Melanocyte of skin (primary cell): ENCODE results near the gene WASHC2C. TPM values are rescaled to one million over a fixed set of nuclear protein-coding genes. Genes with fewer than 3 reads are reported as not detected.

Experiments
- small RNA-seq, 2 donors: library from RNA; depleted of rRNA; stranded (forward); fragments of <200 nt; gene quantifications; one replicate each; pipeline ENCODE3, GENCODE V24; 2012
- total RNA-seq, 2 donors: library from RNA; depleted of rRNA; stranded (reverse); fragments of >200 nt; gene quantifications; 2 replicates each; pipeline ENCODE4 v1.2.3, GENCODE V29; 2012

Gene WASHC2C, protein sequence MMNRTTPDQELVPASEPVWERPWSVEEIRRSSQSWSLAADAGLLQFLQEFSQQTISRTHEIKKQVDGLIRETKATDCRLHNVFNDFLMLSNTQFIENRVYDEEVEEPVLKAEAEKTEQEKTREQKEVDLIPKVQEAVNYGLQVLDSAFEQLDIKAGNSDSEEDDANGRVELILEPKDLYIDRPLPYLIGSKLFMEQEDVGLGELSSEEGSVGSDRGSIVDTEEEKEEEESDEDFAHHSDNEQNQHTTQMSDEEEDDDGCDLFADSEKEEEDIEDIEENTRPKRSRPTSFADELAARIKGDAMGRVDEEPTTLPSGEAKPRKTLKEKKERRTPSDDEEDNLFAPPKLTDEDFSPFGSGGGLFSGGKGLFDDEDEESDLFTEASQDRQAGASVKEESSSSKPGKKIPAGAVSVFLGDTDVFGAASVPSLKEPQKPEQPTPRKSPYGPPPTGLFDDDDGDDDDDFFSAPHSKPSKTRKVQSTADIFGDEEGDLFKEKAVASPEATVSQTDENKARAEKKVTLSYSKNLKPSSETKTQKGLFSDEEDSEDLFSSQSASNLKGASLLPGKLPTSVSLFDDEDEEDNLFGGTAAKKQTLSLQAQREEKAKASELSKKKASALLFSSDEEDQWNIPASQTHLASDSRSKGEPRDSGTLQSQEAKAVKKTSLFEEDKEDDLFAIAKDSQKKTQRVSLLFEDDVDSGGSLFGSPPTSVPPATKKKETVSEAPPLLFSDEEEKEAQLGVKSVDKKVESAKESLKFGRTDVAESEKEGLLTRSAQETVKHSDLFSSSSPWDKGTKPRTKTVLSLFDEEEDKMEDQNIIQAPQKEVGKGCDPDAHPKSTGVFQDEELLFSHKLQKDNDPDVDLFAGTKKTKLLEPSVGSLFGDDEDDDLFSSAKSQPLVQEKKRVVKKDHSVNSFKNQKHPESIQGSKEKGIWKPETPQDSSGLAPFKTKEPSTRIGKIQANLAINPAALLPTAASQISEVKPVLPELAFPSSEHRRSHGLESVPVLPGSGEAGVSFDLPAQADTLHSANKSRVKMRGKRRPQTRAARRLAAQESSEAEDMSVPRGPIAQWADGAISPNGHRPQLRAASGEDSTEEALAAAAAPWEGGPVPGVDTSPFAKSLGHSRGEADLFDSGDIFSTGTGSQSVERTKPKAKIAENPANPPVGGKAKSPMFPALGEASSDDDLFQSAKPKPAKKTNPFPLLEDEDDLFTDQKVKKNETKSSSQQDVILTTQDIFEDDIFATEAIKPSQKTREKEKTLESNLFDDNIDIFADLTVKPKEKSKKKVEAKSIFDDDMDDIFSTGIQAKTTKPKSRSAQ (N-terminal part only)
- total RNA-seq = 10 to 100 TPM; 23.3 to 36.1 TPM

DNA sequence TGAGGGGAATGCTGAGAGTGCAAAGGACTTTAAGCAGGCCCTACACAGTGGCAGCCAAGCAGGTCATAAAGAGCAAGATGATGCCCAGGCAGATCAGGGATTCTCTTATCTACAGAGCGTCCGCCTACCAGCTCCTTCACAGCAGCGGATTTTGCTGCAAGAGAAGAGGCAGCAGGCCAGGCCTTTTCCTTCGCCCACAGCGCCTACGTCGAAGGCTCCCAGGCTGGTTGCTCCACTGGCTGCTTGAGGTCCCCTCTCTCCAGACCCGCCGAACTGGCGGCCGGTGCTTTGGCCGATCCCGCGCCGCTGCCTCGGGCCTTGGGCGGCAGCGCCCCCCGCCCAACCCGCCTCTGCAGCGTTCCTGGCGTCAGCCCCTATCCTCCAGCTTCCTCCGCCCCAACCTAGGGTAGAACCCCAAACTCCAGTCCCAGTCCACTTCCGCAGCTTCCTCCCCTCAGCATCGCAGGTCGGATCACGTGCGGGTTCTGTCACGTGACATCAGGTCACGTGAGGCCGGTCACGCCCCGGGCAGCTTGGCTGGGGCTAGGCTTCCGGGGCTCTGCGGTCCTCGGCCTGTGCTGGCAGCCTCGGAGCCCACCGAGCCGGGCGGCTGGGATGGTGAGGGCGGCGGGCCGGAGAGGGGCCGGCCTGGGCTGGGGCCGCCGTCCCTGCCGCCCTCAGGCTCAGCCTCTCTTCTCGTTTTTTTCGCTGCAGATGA lies at the start of gene WASHC2C:
WASHC2C (plus strand) TSS at position 564 of the 718 bp plus-strand sequence; CDS start at position 616, 52 bp downstream.

Small RNAs within 50 kb of the gene (small RNA-seq; reads per million reads assigned to genes)
- gene AC012044.1 = 0 reads per million in 2 donors

Other genes starting within 250 kb of the WASHC2C start
- gene ZFAND4, start 54.5 kb upstream of the WASHC2C start, total RNA-seq = 1 to 10 TPM; 4.5 to 7.0 TPM
- gene AGAP4, start 120.2 kb downstream of the WASHC2C start, total RNA-seq = 1 to 10 TPM; 4.1 to 6.3 TPM
- gene TIMM23, start 245.2 kb downstream of the WASHC2C start, total RNA-seq = 10 to 100 TPM; 49.6 to 95.9 TPM